ENCODE data around the gene CFAP46.

GRCh38 chr10:132980426-132981172 lies 38.2 kb upstream of the CFAP46 start:
- no peak for TF ChIP-seq CTCF (conservative IDR thresholded peaks at IDR 0.05 in 1 of 2, IDR thresholded peaks at IDR 0.05 in 1 of 2; ENCODE audit: extremely low read depth in 1 of 2, insufficient read depth in 1 of 2, low read depth in 1 of 2, low read length in 2 of 2)
- no peak for TF ChIP-seq EZH2 (IDR thresholded peaks at IDR 0.05; ENCODE audit: borderline replicate concordance, low read length)
